A549 (cell line): ENCODE results near the gene TTLL11.

Experiments used
- CBX2 ChIP-seq: fragments of 200-600 bp; sonication (generic); IDR thresholded peaks from 2 replicates; pipeline ENCODE4 v1.6.1; 2016; ENCODE audit warnings: low read depth, mild to moderate bottlenecking, borderline replicate concordance
- CTCF ChIP-seq: fragments of >200 bp; sonication (Bioruptor Twin); formaldehyde crosslinking; IDR thresholded peaks from 3 replicates; pipeline ENCODE4 v1.5.1; 2016
- MAX ChIP-seq: IDR thresholded peaks from 2 replicates; pipeline ENCODE4 v1.6.1; 2012
- POLR2A ChIP-seq: IDR thresholded peaks from 2 replicates; pipeline ENCODE4 v1.6.1; 2012; ENCODE audit warnings: mild to moderate bottlenecking, low read length
- RAD21 ChIP-seq, 2 experiments: fragments of >200 bp in 1 of 2; sonication (Bioruptor Twin) in 1 of 2; formaldehyde crosslinking in 1 of 2; IDR thresholded peaks in 1 of 2; conservative IDR thresholded peaks in 1 of 2; 2 replicates in 1 of 2; 3 replicates in 1 of 2; pipeline ENCODE4 v1.6.1; 2012 to 2018; ENCODE audit warnings: inconsistent platforms in 1 of 2
- RFX5 ChIP-seq: fragments of 450-650 bp; IDR thresholded peaks from 2 replicates; pipeline ENCODE4 v1.7.1; 2014; ENCODE audit warnings: antibody characterized with exemption, mild to moderate bottlenecking, moderate library complexity
- SMC3 ChIP-seq: fragments of >200 bp; sonication (Bioruptor Twin); formaldehyde crosslinking; IDR thresholded peaks from 3 replicates; pipeline ENCODE4 v1.6.1; 2018; ENCODE audit warnings: inconsistent platforms
- USF2 ChIP-seq: fragments of 450-650 bp; IDR thresholded peaks from 2 replicates; pipeline ENCODE4 v1.6.1; 2014; ENCODE audit warnings: antibody characterized with exemption
- ZFP36 ChIP-seq: fragments of 450-650 bp; IDR thresholded peaks from 2 replicates; pipeline ENCODE4 v1.6.1; 2014; ENCODE audit warnings: borderline replicate concordance; ENCODE audit not compliant: partially characterized antibody
- ZNF302 ChIP-seq: fragments of 250-450 bp; sonication (Bioruptor Pico); IDR thresholded peaks from 2 replicates; pipeline ENCODE4 v1.9.0; 2021; ENCODE audit warnings: inconsistent platforms, mild to moderate bottlenecking, moderate library complexity

- no peak for TF ChIP-seq CBX2
- TF ChIP-seq SMC3 = no peak
- no peak for TF ChIP-seq MAX
- no peak for TF ChIP-seq RFX5
- no peak for TF ChIP-seq ZFP36
- no peak for TF ChIP-seq CTCF
- no peak for TF ChIP-seq ZNF302 (CRISPR knock-in tag)
- no peak for TF ChIP-seq POLR2A
- no peak for TF ChIP-seq RAD21 (conservative IDR thresholded peaks at IDR 0.05 in 1 of 2, IDR thresholded peaks at IDR 0.05 in 1 of 2)
- no peak for TF ChIP-seq USF2
Observed at GRCh38 chr9:122039234-122039633, 53.9 kb downstream of the TTLL11 start.
